ENCODE measurements around the gene XPO6. TPM values are rescaled to one million over a fixed set of nuclear protein-coding genes. Genes with fewer than 3 reads are reported as not detected.

The XPO6 gene
- total RNA-seq, 2 experiments from 2014 or later, result 130 to 167 TPM

- Histone ChIP-seq H3K4me2 (ENCODE audit: low read length) (no peak overlapping the region), H3K4me3 (ENCODE audit: low read depth, low read length, poor library complexity, severe bottlenecking) (no peak overlapping the region), H4K20me1 (ENCODE audit: insufficient read depth, low read length) (no peaks in the 10 kb centered on the region), H3K4me1 (ENCODE audit: insufficient read depth, low read length, poor library complexity, severe bottlenecking) (no peaks in the 10 kb centered on the region), H3K9me3 (ENCODE audit: low read length) (no peaks in the 10 kb centered on the region), H3K36me3 (ENCODE audit: insufficient read depth, low read length) (peaks cover 100% of the 10 kb centered on the region), H3K27ac (ENCODE audit: low read depth, low read length, poor library complexity, severe bottlenecking) (no peak overlapping the region), H3K9me2 (ENCODE audit: insufficient read depth, low read length) (no peaks in the 10 kb centered on the region), H3K79me2 (ENCODE audit: insufficient read depth, low read depth, low read length) (no peaks in the 10 kb centered on the region), H2AFZ (ENCODE audit: low read length) (no peak overlapping the region)
- ChIA-PET CTCF (ENCODE audit: unreplicated experiment) (no interaction called here), POLR2A (no interaction called here)
- BruUV-seq (replicated peaks), result no TSS peak
- intact Hi-C loops (cut with micrococcal nuclease; ENCODE audit: unreplicated experiment), result no loop called here
- DNase-seq (ENCODE audit: low spot score), result no peak
- no peak for TF ChIP-seq EZH2phosphoT487 (IDR thresholded peaks at IDR 0.05; ENCODE audit: borderline replicate concordance, low read depth, low read length)
- TF ChIP-seq, protein P1, sequence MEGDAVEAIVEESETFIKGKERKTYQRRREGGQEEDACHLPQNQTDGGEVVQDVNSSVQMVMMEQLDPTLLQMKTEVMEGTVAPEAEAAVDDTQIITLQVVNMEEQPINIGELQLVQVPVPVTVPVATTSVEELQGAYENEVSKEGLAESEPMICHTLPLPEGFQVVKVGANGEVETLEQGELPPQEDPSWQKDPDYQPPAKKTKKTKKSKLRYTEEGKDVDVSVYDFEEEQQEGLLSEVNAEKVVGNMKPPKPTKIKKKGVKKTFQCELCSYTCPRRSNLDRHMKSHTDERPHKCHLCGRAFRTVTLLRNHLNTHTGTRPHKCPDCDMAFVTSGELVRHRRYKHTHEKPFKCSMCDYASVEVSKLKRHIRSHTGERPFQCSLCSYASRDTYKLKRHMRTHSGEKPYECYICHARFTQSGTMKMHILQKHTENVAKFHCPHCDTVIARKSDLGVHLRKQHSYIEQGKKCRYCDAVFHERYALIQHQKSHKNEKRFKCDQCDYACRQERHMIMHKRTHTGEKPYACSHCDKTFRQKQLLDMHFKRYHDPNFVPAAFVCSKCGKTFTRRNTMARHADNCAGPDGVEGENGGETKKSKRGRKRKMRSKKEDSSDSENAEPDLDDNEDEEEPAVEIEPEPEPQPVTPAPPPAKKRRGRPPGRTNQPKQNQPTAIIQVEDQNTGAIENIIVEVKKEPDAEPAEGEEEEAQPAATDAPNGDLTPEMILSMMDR (conservative IDR thresholded peaks at IDR 0.05; ENCODE audit: low read length), result no peak
These were observed 105.1 kb downstream of the XPO6 start for GRCh38 chr16:28106467-28107215.

DNA sequence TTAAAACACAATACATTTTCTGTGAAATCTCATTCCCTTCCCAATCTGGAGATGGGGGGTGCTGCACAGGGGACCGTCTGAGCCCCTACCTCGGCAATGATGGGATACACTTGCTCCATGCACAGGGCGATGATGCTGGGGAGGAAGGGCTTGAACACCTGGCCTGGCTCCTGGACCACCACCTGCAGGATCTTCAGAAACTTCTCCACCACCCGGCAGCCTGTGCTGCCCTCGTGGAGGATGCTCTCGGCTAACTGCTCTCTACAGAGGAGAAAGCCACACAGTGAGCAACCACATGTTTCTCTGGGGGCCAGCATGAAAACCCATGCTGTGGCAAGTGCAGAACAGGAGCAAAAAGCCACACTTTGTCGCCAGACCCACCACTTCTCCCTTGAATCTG lies 105.8 kb downstream of the XPO6 start:
- Histone ChIP-seq H3K4me1 (ENCODE audit: insufficient read depth, low read length, poor library complexity, severe bottlenecking) (no peaks in the 10 kb centered on the region), H3K9me3 (ENCODE audit: low read length) (no peaks in the 10 kb centered on the region), H3K4me2 (ENCODE audit: low read length) (no peak overlapping the region), H3K27ac (ENCODE audit: low read depth, low read length, poor library complexity, severe bottlenecking) (no peak overlapping the region), H2AFZ (ENCODE audit: low read length) (no peak overlapping the region), H3K79me2 (ENCODE audit: insufficient read depth, low read depth, low read length) (no peaks in the 10 kb centered on the region), H3K36me3 (ENCODE audit: insufficient read depth, low read length) (peaks cover 100% of the 10 kb centered on the region), H4K20me1 (ENCODE audit: insufficient read depth, low read length) (no peaks in the 10 kb centered on the region), H3K9me2 (ENCODE audit: insufficient read depth, low read length) (no peaks in the 10 kb centered on the region), H3K4me3 (ENCODE audit: low read depth, low read length, poor library complexity, severe bottlenecking) (no peak overlapping the region)
- no peak for DNase-seq (ENCODE audit: low spot score)
- POLR2A ChIA-PET, result no interaction called here
- TF ChIP-seq, protein P1 (conservative IDR thresholded peaks at IDR 0.05; ENCODE audit: low read length), result no peak
- TF ChIP-seq EZH2phosphoT487 (IDR thresholded peaks at IDR 0.05; ENCODE audit: borderline replicate concordance, low read depth, low read length), result no peak
- intact Hi-C loops (cut with micrococcal nuclease; ENCODE audit: unreplicated experiment), result no loop called here
- no TSS peak for BruUV-seq (replicated peaks)
- CTCF ChIA-PET (ENCODE audit: unreplicated experiment), result no interaction called here

GRCh38 chr16:28105297-28105696 lies 106.5 kb downstream of the XPO6 start:
- ChIA-PET POLR2A (no interaction called here), CTCF (ENCODE audit: unreplicated experiment) (no interaction called here)

More at GRCh38 chr16:28105297-28105696, 106.5 kb downstream of the XPO6 start:
- no TSS peak for BruUV-seq (replicated peaks)
- Histone ChIP-seq H4K20me1 (ENCODE audit: insufficient read depth, low read length) (no peaks in the 10 kb centered on the region), H3K4me1 (ENCODE audit: insufficient read depth, low read length, poor library complexity, severe bottlenecking) (no peaks in the 10 kb centered on the region), H3K4me2 (ENCODE audit: low read length) (no peak overlapping the region), H3K9me3 (ENCODE audit: low read length) (no peaks in the 10 kb centered on the region), H3K27ac (ENCODE audit: low read depth, low read length, poor library complexity, severe bottlenecking) (no peak overlapping the region), H3K4me3 (ENCODE audit: low read depth, low read length, poor library complexity, severe bottlenecking) (no peak overlapping the region), H3K79me2 (ENCODE audit: insufficient read depth, low read depth, low read length) (no peaks in the 10 kb centered on the region), H2AFZ (ENCODE audit: low read length) (no peak overlapping the region), H3K9me2 (ENCODE audit: insufficient read depth, low read length) (no peaks in the 10 kb centered on the region), H3K36me3 (ENCODE audit: insufficient read depth, low read length) (peaks cover 100% of the 10 kb centered on the region)
- DNase-seq (ENCODE audit: low spot score), result no peak
- intact Hi-C loops (cut with micrococcal nuclease; ENCODE audit: unreplicated experiment), result no loop called here
- TF ChIP-seq, protein P1 (conservative IDR thresholded peaks at IDR 0.05; ENCODE audit: low read length), result no peak
- no peak for TF ChIP-seq EZH2phosphoT487 (IDR thresholded peaks at IDR 0.05; ENCODE audit: borderline replicate concordance, low read depth, low read length)
